Measurements from ENCODE around the gene SUCLA2. TPM values are rescaled to one million over a fixed set of nuclear protein-coding genes. Genes with fewer than 3 reads are reported as not detected.

SUCLA2 gene
- total RNA-seq, 1 donor from 2014 or later: 160 TPM

GRCh38 chr13:47964863-47965262, 36.2 kb downstream of the SUCLA2 start:
- Histone ChIP-seq H3K4me1 (no peaks in the 10 kb centered on the region), H3K9me3 (replicated peaks) (peaks cover 2% of the 10 kb centered on the region), H3K27ac (replicated peaks) (no peak overlapping the region), H3K36me3 (peaks cover 75% of the 10 kb centered on the region), H3K4me3 (no peak overlapping the region), H3K27me3 (ENCODE audit: low read depth) (no peaks in the 10 kb centered on the region)
- DNase-seq: no peak
- TF ChIP-seq CTCF (IDR thresholded peaks at IDR 0.05; ENCODE audit: borderline replicate concordance): no peak
- intact Hi-C loops (cut with micrococcal nuclease): no loop called here

- no peak for TF ChIP-seq CTCF (IDR thresholded peaks at IDR 0.05; ENCODE audit: borderline replicate concordance)
- H3K36me3 ChIP-seq: peaks cover 80% of the 10 kb centered on the region
- intact Hi-C loops (cut with micrococcal nuclease): no loop called here
These were observed 38.8 kb downstream of the SUCLA2 start for GRCh38 chr13:47962237-47962636.

GRCh38 chr13:47959468-47960247, 41.4 kb downstream of the SUCLA2 start:
- intact Hi-C loops (cut with micrococcal nuclease): no loop called here
- peaks cover 68% of the 10 kb centered on the region for H3K36me3 ChIP-seq

More at GRCh38 chr13:47962237-47962636, 38.8 kb downstream of the SUCLA2 start:
- Histone ChIP-seq H3K4me3 (no peak overlapping the region), H3K27me3 (ENCODE audit: low read depth) (no peaks in the 10 kb centered on the region), H3K9me3 (replicated peaks) (peaks cover 13% of the 10 kb centered on the region), H3K27ac (replicated peaks) (no peak overlapping the region), H3K4me1 (no peaks in the 10 kb centered on the region)
- no peak for DNase-seq

GRCh38 chr13:47957073-47957472, 44.0 kb downstream of the SUCLA2 start:
- peaks cover 65% of the 10 kb centered on the region for H3K36me3 ChIP-seq

More at GRCh38 chr13:47959468-47960247, 41.4 kb downstream of the SUCLA2 start:
- Histone ChIP-seq H3K4me3 (no peak overlapping the region), H3K27ac (replicated peaks) (no peak overlapping the region), H3K4me1 (no peaks in the 10 kb centered on the region), H3K27me3 (ENCODE audit: low read depth) (no peaks in the 10 kb centered on the region), H3K9me3 (replicated peaks) (peaks cover 25% of the 10 kb centered on the region)
- no peak for TF ChIP-seq CTCF (IDR thresholded peaks at IDR 0.05; ENCODE audit: borderline replicate concordance)
- DNase-seq: no peak

GRCh38 chr13:47955836-47956235, 45.2 kb downstream of the SUCLA2 start:
- H3K36me3 ChIP-seq: peaks cover 55% of the 10 kb centered on the region
- no peaks in the 10 kb centered on the region for H3K27me3 ChIP-seq (ENCODE audit: low read depth)
- no peaks in the 10 kb centered on the region for H3K4me1 ChIP-seq
- H3K4me3 ChIP-seq: no peak overlapping the region
- DNase-seq: no peak
- intact Hi-C loops (cut with micrococcal nuclease): no loop called here
- peaks cover 25% of the 10 kb centered on the region for H3K9me3 ChIP-seq (replicated peaks)
- no peak overlapping the region for H3K27ac ChIP-seq (replicated peaks)
- no peak for TF ChIP-seq CTCF (IDR thresholded peaks at IDR 0.05; ENCODE audit: borderline replicate concordance)

More at GRCh38 chr13:47957073-47957472, 44.0 kb downstream of the SUCLA2 start:
- intact Hi-C loops (cut with micrococcal nuclease): no loop called here
- no peak for DNase-seq
- no peaks in the 10 kb centered on the region for H3K4me1 ChIP-seq
- no peaks in the 10 kb centered on the region for H3K27me3 ChIP-seq (ENCODE audit: low read depth)
- H3K27ac ChIP-seq (replicated peaks): no peak overlapping the region
- peaks cover 25% of the 10 kb centered on the region for H3K9me3 ChIP-seq (replicated peaks)
- H3K4me3 ChIP-seq: no peak overlapping the region
- TF ChIP-seq CTCF (IDR thresholded peaks at IDR 0.05; ENCODE audit: borderline replicate concordance): no peak

Data from left ventricle myocardium inferior (tissue), 1 donor.